HG03280 (cell line): ENCODE measurements around the gene CCDC51.
"Not testable (repeated sequence)": the region's sequence is repeated elsewhere in the genome, so short reads cannot be mapped to it uniquely, and the experiment has no call there.

ENCODE experiments used
- ATAC-seq: cut with Tn5 transposase; IDR thresholded peaks from one replicate; pipeline ENCODE4 v1.9.1; 2021; ENCODE audit warnings: mild to moderate bottlenecking, moderate library complexity; ENCODE audit not compliant: unreplicated experiment

The CCDC51 gene

GRCh38 chr3:48439820-48440589 is at the start of gene CCDC51, which contains the start of gene TMA7:
TSS of gene CCDC51 (minus strand) at chr3:48440119. CDS start at chr3:48435128, 4,991 bp downstream.
TSS of gene TMA7 (plus strand) at chr3:48440257. CDS start at chr3:48440297, 40 bp downstream.
- ATAC-seq = peak; percentile 99

- no peak for ATAC-seq
Observed at GRCh38 chr3:48486952-48487351, 47.0 kb upstream of the CCDC51 start.

GRCh38 chr3:48482822-48483221 is 42.9 kb upstream of the CCDC51 start:
- not testable (repeated sequence) for ATAC-seq

GRCh38 chr3:48480891-48481290 is 41.0 kb upstream of the CCDC51 start:
- not testable (repeated sequence) for ATAC-seq

GRCh38 chr3:48478626-48479555 is 39.0 kb upstream of the CCDC51 start:
- no peak for ATAC-seq

GRCh38 chr3:48477959-48478520 is 38.1 kb upstream of the CCDC51 start:
- no peak for ATAC-seq

- ATAC-seq = no peak
Observed at GRCh38 chr3:48476426-48477053, 36.6 kb upstream of the CCDC51 start.

- ATAC-seq = no peak
Observed at GRCh38 chr3:48475188-48475587, 35.3 kb upstream of the CCDC51 start.

- ATAC-seq = no peak
Observed at GRCh38 chr3:48474619-48475018, 34.7 kb upstream of the CCDC51 start.

GRCh38 chr3:48474031-48474430 is 34.1 kb upstream of the CCDC51 start:
- ATAC-seq = not testable (repeated sequence)

- no peak for ATAC-seq
Observed at GRCh38 chr3:48473617-48473952, 33.7 kb upstream of the CCDC51 start.

GRCh38 chr3:48472923-48473616 is 33.2 kb upstream of the CCDC51 start:
- peak; percentile 84 for ATAC-seq

- peak; percentile 14 for ATAC-seq
Observed at GRCh38 chr3:48472673-48472922, 32.7 kb upstream of the CCDC51 start.

- ATAC-seq = no peak
Observed at GRCh38 chr3:48470286-48470685, 30.4 kb upstream of the CCDC51 start.

- ATAC-seq = no peak
Observed at GRCh38 chr3:48469046-48469915, 29.4 kb upstream of the CCDC51 start.

GRCh38 chr3:48468329-48468731 is 28.4 kb upstream of the CCDC51 start:
- no peak for ATAC-seq

- no peak for ATAC-seq
Observed at GRCh38 chr3:48467473-48468267, 27.8 kb upstream of the CCDC51 start.

GRCh38 chr3:48467110-48467454 is 27.2 kb upstream of the CCDC51 start:
- no peak for ATAC-seq
